ENCODE measurements around the gene FGF18. TPM values are rescaled to one million over a fixed set of nuclear protein-coding genes. Genes with fewer than 3 reads are reported as not detected.

The FGF18 gene
- total and polyA plus RNA-seq, 2 experiments from 2014 or later, result 50.3 to 81.9 TPM

GRCh38 chr5:171428809-171429542 lies 9.5 kb downstream of the FGF18 start:
- DNase-seq (ENCODE audit: low read depth in 1 of 2, low spot score in 1 of 2), result no peak
- no peak overlapping the region for H3K27ac ChIP-seq
- no peaks in the 10 kb centered on the region for H3K27me3 ChIP-seq
- TF ChIP-seq CTCF (IDR thresholded peaks at IDR 0.05; ENCODE audit: low read depth, low read length), result no peak
- H3K4me1 ChIP-seq (ENCODE audit: low read depth), result peaks cover 23% of the 10 kb centered on the region
- H3K4me3 ChIP-seq, result no peak overlapping the region
- peaks cover 6% of the 10 kb centered on the region for H3K36me3 ChIP-seq
- H3K9me3 ChIP-seq (ENCODE audit: low read depth), result no peaks in the 10 kb centered on the region

GRCh38 chr5:171429543-171429910 lies 10.1 kb downstream of the FGF18 start:
- Histone ChIP-seq H3K4me3 (no peak overlapping the region), H3K36me3 (peaks cover under 1% of the 10 kb centered on the region), H3K9me3 (ENCODE audit: low read depth) (no peaks in the 10 kb centered on the region), H3K4me1 (ENCODE audit: low read depth) (peaks cover 17% of the 10 kb centered on the region), H3K27me3 (no peaks in the 10 kb centered on the region), H3K27ac (no peak overlapping the region)
- no peak for DNase-seq (ENCODE audit: low read depth in 1 of 2, low spot score in 1 of 2)
- TF ChIP-seq CTCF (IDR thresholded peaks at IDR 0.05; ENCODE audit: low read depth, low read length), result no peak

GRCh38 chr5:171431251-171431777 lies 11.9 kb downstream of the FGF18 start:
- TF ChIP-seq CTCF (IDR thresholded peaks at IDR 0.05; ENCODE audit: low read depth, low read length), result no peak
- H3K4me3 ChIP-seq, result no peak overlapping the region
- DNase-seq (ENCODE audit: low read depth in 1 of 2, low spot score in 1 of 2), result no peak
- no peaks in the 10 kb centered on the region for H3K36me3 ChIP-seq
- no peaks in the 10 kb centered on the region for H3K27me3 ChIP-seq
- H3K27ac ChIP-seq, result no peak overlapping the region
- no peaks in the 10 kb centered on the region for H3K9me3 ChIP-seq (ENCODE audit: low read depth)
- H3K4me1 ChIP-seq (ENCODE audit: low read depth), result peaks cover 17% of the 10 kb centered on the region

- Histone ChIP-seq H3K27ac (no peak overlapping the region), H3K4me3 (no peak overlapping the region), H3K9me3 (ENCODE audit: low read depth) (no peaks in the 10 kb centered on the region), H3K27me3 (no peaks in the 10 kb centered on the region), H3K4me1 (ENCODE audit: low read depth) (peaks cover 17% of the 10 kb centered on the region), H3K36me3 (no peaks in the 10 kb centered on the region)
- no peak for DNase-seq (ENCODE audit: low read depth in 1 of 2, low spot score in 1 of 2)
- TF ChIP-seq CTCF (IDR thresholded peaks at IDR 0.05; ENCODE audit: low read depth, low read length), result no peak
These were observed 12.6 kb downstream of the FGF18 start for GRCh38 chr5:171432076-171432475.

GRCh38 chr5:171432583-171433351 lies 13.3 kb downstream of the FGF18 start:
- H3K27me3 ChIP-seq, result no peaks in the 10 kb centered on the region
- H3K36me3 ChIP-seq, result peaks cover 2% of the 10 kb centered on the region
- H3K27ac ChIP-seq, result peak overlapping the region; percentile 51
- H3K4me1 ChIP-seq (ENCODE audit: low read depth), result peaks cover 13% of the 10 kb centered on the region
- H3K4me3 ChIP-seq, result no peak overlapping the region
- H3K9me3 ChIP-seq (ENCODE audit: low read depth), result no peaks in the 10 kb centered on the region
- no peak for TF ChIP-seq CTCF (IDR thresholded peaks at IDR 0.05; ENCODE audit: low read depth, low read length)
- DNase-seq (ENCODE audit: low read depth in 1 of 2, low spot score in 1 of 2), result no peak

Data from cardiac muscle cell (in vitro differentiated cells and primary cell).